Vagina (tissue), 2 donors: Measurements from ENCODE around the gene BRMS1. TPM values are rescaled to one million over a fixed set of nuclear protein-coding genes. Genes with fewer than 3 reads are reported as not detected.

ENCODE experiments used
- DNase-seq, 2 donors: peaks; one replicate each; pipeline ENCODE4 v3.0.0-alpha.2; 2017; ENCODE audit errors: extremely low spot score in 2 of 2
- H3K27ac ChIP-seq: fragments of 200-600 bp; sonication (generic); one replicate; pipeline ENCODE4 v1.5.1; 2019
- H3K27me3 ChIP-seq: fragments of 200-600 bp; sonication (generic); one replicate; pipeline ENCODE4 v1.5.1; 2019
- H3K36me3 ChIP-seq, 2 donors: fragments of 200-600 bp; sonication (generic); one replicate each; pipeline ENCODE4 v1.5.1; 2017 to 2019
- H3K4me1 ChIP-seq: fragments of 200-600 bp; sonication (generic); one replicate; pipeline ENCODE4 v1.5.1; 2019
- H3K4me3 ChIP-seq, 2 donors: fragments of 200-600 bp; sonication (generic); 1 replicate in 1 of 2; 2 replicates in 1 of 2; pipeline ENCODE4 v1.5.1; 2016 to 2019
- H3K9me3 ChIP-seq: fragments of 200-600 bp; sonication (generic); one replicate; pipeline ENCODE4 v1.5.1; 2019
- CTCF ChIP-seq, 3 experiments: fragments of 450-650 bp in 2 of 3; fragments of 200-600 bp in 1 of 3; sonication (generic) in 1 of 3; IDR thresholded peaks; one replicate each; pipeline ENCODE4 v1.5.1; 2017 to 2019; ENCODE audit warnings: antibody characterized with exemption in 3 of 3, mild to moderate bottlenecking in 2 of 3, moderate library complexity in 2 of 3
- POLR2A ChIP-seq, 2 donors: fragments of 450-650 bp; IDR thresholded peaks; one replicate each; pipeline ENCODE4 v1.6.1; 2017; ENCODE audit warnings: antibody characterized with exemption in 2 of 2, mild to moderate bottlenecking in 2 of 2, moderate library complexity in 2 of 2
- POLR2AphosphoS5 ChIP-seq, 2 donors: sonication (generic); formaldehyde crosslinking; IDR thresholded peaks; one replicate each; pipeline ENCODE4 v1.9.0; 2017; ENCODE audit warnings: antibody characterized with exemption in 2 of 2, mild to moderate bottlenecking in 2 of 2, low read depth in 1 of 2; ENCODE audit not compliant: insufficient read depth in 1 of 2
- intact Hi-C: fragments of 100-400 bp; cut with DNase I; formaldehyde crosslinking; loops from one replicate; pipeline ENCODE4 v1.15.1; 2023
- total RNA-seq: library from RNA; depleted of rRNA; stranded (reverse); fragments of >200 nt; gene quantifications from one replicate; pipeline ENCODE4 v1.2.3, GENCODE V29; 2016

The BRMS1 gene
- total RNA-seq, 1 donor from 2014 or later: 37.1 TPM

- no peak for TF ChIP-seq CTCF (IDR thresholded peaks at IDR 0.05)
- DNase-seq: no peak
- Histone ChIP-seq H3K27ac (no peak overlapping the region), H3K9me3 (no peaks in the 10 kb centered on the region), H3K4me1 (peaks cover 50% of the 10 kb centered on the region), H3K4me3 (no peak overlapping the region), H3K27me3 (no peaks in the 10 kb centered on the region), H3K36me3 (peaks cover 0 to 12% of the 10 kb centered on the region in 2 donors)
- intact Hi-C loops: no loop called here
Measured at GRCh38 chr11:66331542-66332370, 13.1 kb downstream of the BRMS1 start.

- intact Hi-C loops: no loop called here
- H3K27ac ChIP-seq: no peak overlapping the region
- no peak overlapping the region for H3K4me3 ChIP-seq
- peaks cover 50% of the 10 kb centered on the region for H3K4me1 ChIP-seq
- peaks cover 0 to 12% of the 10 kb centered on the region in 2 donors for H3K36me3 ChIP-seq
- TF ChIP-seq POLR2AphosphoS5 (IDR thresholded peaks at IDR 0.05; ENCODE audit: insufficient read depth in 1 of 2, low read depth in 1 of 2) (no peak), CTCF (IDR thresholded peaks at IDR 0.05) (no peak), POLR2A (IDR thresholded peaks at IDR 0.05) (no peak)
- H3K9me3 ChIP-seq: no peaks in the 10 kb centered on the region
- DNase-seq: no peak
- no peaks in the 10 kb centered on the region for H3K27me3 ChIP-seq
Measured at GRCh38 chr11:66330931-66331330, 14.0 kb downstream of the BRMS1 start.

DNA sequence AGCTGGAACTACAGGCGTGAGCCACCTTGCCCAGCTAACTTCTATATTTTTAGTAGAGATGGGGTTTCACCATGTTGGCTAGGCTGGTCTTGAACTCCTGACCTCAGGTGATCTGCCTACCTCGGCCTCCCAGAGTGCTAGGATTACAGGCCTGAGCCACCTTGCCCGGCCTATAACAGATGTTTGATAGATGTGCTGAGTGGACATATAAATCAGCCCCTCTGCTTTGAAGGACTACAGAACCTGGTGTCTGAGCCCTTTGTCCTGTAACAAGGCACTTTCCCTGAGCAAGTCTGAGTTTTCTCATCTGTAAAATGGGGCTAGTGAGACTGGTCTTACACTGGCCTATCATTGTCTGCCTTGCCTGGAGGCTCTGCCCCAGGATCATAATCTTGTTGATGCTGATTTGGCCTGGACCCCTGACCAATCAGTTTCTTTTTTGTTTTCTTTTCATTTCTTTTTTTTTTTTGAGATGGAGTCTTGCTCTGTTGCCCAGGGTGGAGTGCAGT, 15.7 kb downstream of the BRMS1 start:
- H3K27ac ChIP-seq: no peak overlapping the region
- DNase-seq: no peak
- intact Hi-C loops: loop anchor here (2.0 to 5.0 kb wide), 2 partner anchors 16 to 58 kb away; no protein-coding TSS in a partner anchor
- TF ChIP-seq POLR2A (IDR thresholded peaks at IDR 0.05) (no peak), CTCF (IDR thresholded peaks at IDR 0.05) (no peak), POLR2AphosphoS5 (IDR thresholded peaks at IDR 0.05; ENCODE audit: insufficient read depth in 1 of 2, low read depth in 1 of 2) (no peak)
- H3K36me3 ChIP-seq: peaks cover 0 to 12% of the 10 kb centered on the region in 2 donors
- no peaks in the 10 kb centered on the region for H3K27me3 ChIP-seq
- H3K4me1 ChIP-seq: peaks cover 47% of the 10 kb centered on the region
- no peak overlapping the region for H3K4me3 ChIP-seq
- no peaks in the 10 kb centered on the region for H3K9me3 ChIP-seq

GRCh38 chr11:66328302-66329144, 16.4 kb downstream of the BRMS1 start:
- TF ChIP-seq POLR2AphosphoS5 (IDR thresholded peaks at IDR 0.05; ENCODE audit: insufficient read depth in 1 of 2, low read depth in 1 of 2) (peak; percentile 67 to 73), POLR2A (IDR thresholded peaks at IDR 0.05) (no peak), CTCF (IDR thresholded peaks at IDR 0.05) (peak; percentile 86 to 99 (median 98))
- H3K4me1 ChIP-seq: peaks cover 44% of the 10 kb centered on the region
- H3K9me3 ChIP-seq: no peaks in the 10 kb centered on the region
- no peak overlapping the region for H3K4me3 ChIP-seq
- H3K27me3 ChIP-seq: no peaks in the 10 kb centered on the region
- H3K36me3 ChIP-seq: peaks cover 0 to 6% of the 10 kb centered on the region in 2 donors
- intact Hi-C loops: loop anchor here (2.0 to 5.0 kb wide), 2 partner anchors 16 to 59 kb away; no protein-coding TSS in a partner anchor
- DNase-seq: no peak
- H3K27ac ChIP-seq: peak overlapping the region; percentile 93
